Endodermal cell (in vitro differentiated cells): Measurements from ENCODE around the gene OR2T1. TPM values are rescaled to one million over a fixed set of nuclear protein-coding genes. Genes with fewer than 3 reads are reported as not detected.
"Not testable (repeated sequence)": the region's sequence is repeated elsewhere in the genome, so short reads cannot be mapped to it uniquely, and the experiment has no call there.

ENCODE experiments used
- DNase-seq: peaks from one replicate; pipeline ENCODE4 v3.0.0-alpha.2; 2017
- H3K27ac ChIP-seq: 2 replicates; pipeline ENCODE4 v1.5.1; 2013; ENCODE audit warnings: mild to moderate bottlenecking, low read depth, low read length, moderate library complexity
- H3K27me3 ChIP-seq: 2 replicates; pipeline ENCODE4 v1.6.1; 2013; ENCODE audit warnings: mild to moderate bottlenecking, low read length, moderate library complexity; ENCODE audit not compliant: insufficient read depth, control insufficient read depth, poor library complexity, severe bottlenecking
- H3K36me3 ChIP-seq: 2 replicates; pipeline ENCODE4 v1.7.0; 2013; ENCODE audit warnings: mild to moderate bottlenecking, low read length, moderate library complexity; ENCODE audit not compliant: control insufficient read depth, insufficient read depth
- H3K4me1 ChIP-seq: one replicate; pipeline ENCODE4 v1.7.0; 2013; ENCODE audit warnings: low read length; ENCODE audit not compliant: control insufficient read depth, insufficient read depth
- H3K4me3 ChIP-seq: 2 replicates; pipeline ENCODE4 v1.5.1; 2013; ENCODE audit warnings: mild to moderate bottlenecking, low read length, moderate library complexity
- H3K9ac ChIP-seq: 2 replicates; pipeline ENCODE4 v1.6.1; 2013; ENCODE audit warnings: mild to moderate bottlenecking, low read length, moderate library complexity; ENCODE audit not compliant: poor library complexity, severe bottlenecking; ENCODE audit errors: extremely low read depth
- H3K9me3 ChIP-seq: 2 replicates; pipeline ENCODE4 v1.6.1; 2013; ENCODE audit warnings: mild to moderate bottlenecking, low read length, moderate library complexity; ENCODE audit not compliant: control insufficient read depth
- H3K27ac Mint-ChIP-seq: 2 replicates; pipeline ENCODE4 v1.8.0; 2020; ENCODE audit warnings: mixed read lengths
- H3K27me3 Mint-ChIP-seq: 2 replicates; pipeline ENCODE4 v1.8.0; 2021; ENCODE audit warnings: mild to moderate bottlenecking, mixed read lengths; ENCODE audit not compliant: insufficient read depth
- H3K36me3 Mint-ChIP-seq: 2 replicates; pipeline ENCODE4 v1.8.0; 2020; ENCODE audit warnings: low read depth, mixed read lengths
- H3K4me1 Mint-ChIP-seq: 2 replicates; pipeline ENCODE4 v1.8.0; 2020; ENCODE audit warnings: mixed read lengths
- H3K4me3 Mint-ChIP-seq: 2 replicates; pipeline ENCODE4 v1.8.0; 2020; ENCODE audit warnings: mild to moderate bottlenecking, moderate library complexity, mixed read lengths
- H3K9me3 Mint-ChIP-seq: 2 replicates; pipeline ENCODE4 v1.8.0; 2020; ENCODE audit warnings: mild to moderate bottlenecking, mixed read lengths
- WGBS, 2 experiments: methylation state at CpG; one replicate each; pipeline versions ENCODE4 v1.1.5 to v1.1.7; 2013; ENCODE audit warnings: missing lambda C conversion rate in 2 of 2, mixed read lengths in 1 of 2; ENCODE audit not compliant: insufficient coverage in 1 of 2, insufficient read length in 1 of 2; 5-methylcytosine and 5-hydroxymethylcytosine counted together
- total RNA-seq, 2 donors: library from RNA; stranded (reverse); fragmentation: NEBNext Ultra II Directional in 1 of 2; extraction: Animal tissue kit (Norgen Biotek cat#: 25700) in 1 of 2; gene quantifications; 2 replicates in 1 of 2; 3 replicates in 1 of 2; pipeline ENCODE4 v1.2.1, GENCODE V29; 2021

The OR2T1 gene
- total RNA-seq, 2 donors from 2014 or later: not detected

GRCh38 chr1:248448409-248449074 lies 45.7 kb downstream of the OR2T1 start:
- not testable (repeated sequence) for H3K4me1 Mint-ChIP-seq, H3K27me3 ChIP-seq, H3K36me3 Mint-ChIP-seq, H3K9ac ChIP-seq, H3K27ac Mint-ChIP-seq, H3K36me3 ChIP-seq, H3K27me3 Mint-ChIP-seq, H3K4me3 Mint-ChIP-seq, H3K27ac ChIP-seq, H3K4me3 ChIP-seq, DNase-seq, H3K4me1 ChIP-seq
- H3K9me3 Mint-ChIP-seq: peaks cover 36% of the 10 kb centered on the region
- WGBS, 2 experiments: no CpG with 5 or more reads among the region's 4 CpGs
- peaks cover 25% of the 10 kb centered on the region for H3K9me3 ChIP-seq

GRCh38 chr1:248449821-248450465 lies 47.1 kb downstream of the OR2T1 start:
- H3K4me3 ChIP-seq, H3K36me3 Mint-ChIP-seq, H3K27ac ChIP-seq, DNase-seq, H3K27me3 ChIP-seq, H3K4me3 Mint-ChIP-seq, H3K36me3 ChIP-seq, H3K27ac Mint-ChIP-seq, H3K27me3 Mint-ChIP-seq, H3K4me1 ChIP-seq, H3K4me1 Mint-ChIP-seq, H3K9ac ChIP-seq: not testable (repeated sequence)
- WGBS, 2 experiments: 67% methylated on average over 3 of the region's 6 CpGs; no CpG with 5 or more reads in 1 of the 2 experiments
- peaks cover 15% of the 10 kb centered on the region for H3K9me3 ChIP-seq
- peaks cover 28% of the 10 kb centered on the region for H3K9me3 Mint-ChIP-seq

- not testable (repeated sequence) for H3K4me3 ChIP-seq, H3K36me3 ChIP-seq, H3K4me1 ChIP-seq, DNase-seq, H3K27me3 Mint-ChIP-seq, H3K27ac Mint-ChIP-seq, H3K4me3 Mint-ChIP-seq, H3K27ac ChIP-seq, H3K4me1 Mint-ChIP-seq, H3K27me3 ChIP-seq, H3K9ac ChIP-seq, H3K36me3 Mint-ChIP-seq
- 60% methylated on average over 1 of the region's 5 CpGs; no CpG with 5 or more reads in 1 of the 2 experiments for WGBS, 2 experiments
- peaks cover 13% of the 10 kb centered on the region for H3K9me3 ChIP-seq
- peaks cover 24% of the 10 kb centered on the region for H3K9me3 Mint-ChIP-seq
Measured at GRCh38 chr1:248450466-248451145, 47.8 kb downstream of the OR2T1 start.

- DNase-seq, H3K4me3 Mint-ChIP-seq, H3K27me3 Mint-ChIP-seq, H3K4me3 ChIP-seq, H3K36me3 ChIP-seq, H3K4me1 ChIP-seq, H3K27ac Mint-ChIP-seq, H3K36me3 Mint-ChIP-seq, H3K9ac ChIP-seq, H3K27me3 ChIP-seq, H3K27ac ChIP-seq, H3K4me1 Mint-ChIP-seq: not testable (repeated sequence)
- 84% methylated on average over 6 of the region's 7 CpGs; no CpG with 5 or more reads in 1 of the 2 experiments for WGBS, 2 experiments
- peaks cover 11% of the 10 kb centered on the region for H3K9me3 ChIP-seq
- peaks cover 17% of the 10 kb centered on the region for H3K9me3 Mint-ChIP-seq
Measured at GRCh38 chr1:248453619-248454018, 50.8 kb downstream of the OR2T1 start.

GRCh38 chr1:248455045-248455444 lies 52.2 kb downstream of the OR2T1 start:
- H3K27ac Mint-ChIP-seq, H3K4me3 Mint-ChIP-seq, H3K27ac ChIP-seq, H3K9ac ChIP-seq, H3K4me1 Mint-ChIP-seq, H3K36me3 ChIP-seq, H3K4me1 ChIP-seq, H3K27me3 Mint-ChIP-seq, H3K36me3 Mint-ChIP-seq, H3K4me3 ChIP-seq, DNase-seq, H3K27me3 ChIP-seq: not testable (repeated sequence)
- WGBS, 2 experiments: no CpG with 5 or more reads among the region's 4 CpGs
- peaks cover 23% of the 10 kb centered on the region for H3K9me3 ChIP-seq
- H3K9me3 Mint-ChIP-seq: peaks cover 29% of the 10 kb centered on the region

- H3K9me3 Mint-ChIP-seq: peaks cover 35% of the 10 kb centered on the region
- not testable (repeated sequence) for H3K4me1 ChIP-seq, DNase-seq, H3K36me3 Mint-ChIP-seq, H3K9ac ChIP-seq, H3K36me3 ChIP-seq, H3K27me3 Mint-ChIP-seq, H3K4me1 Mint-ChIP-seq, H3K27ac Mint-ChIP-seq, H3K4me3 Mint-ChIP-seq, H3K27me3 ChIP-seq, H3K4me3 ChIP-seq, H3K27ac ChIP-seq
- H3K9me3 ChIP-seq: peaks cover 35% of the 10 kb centered on the region
- WGBS, 2 experiments: no CpG with 5 or more reads among the region's 2 CpGs
Measured at GRCh38 chr1:248456635-248457034, 53.8 kb downstream of the OR2T1 start.
